ENCODE data around the gene IFRD2.

- no peak for TF ChIP-seq CTCF (conservative IDR thresholded peaks at IDR 0.05; ENCODE audit: low read length)
- TF ChIP-seq EZH2phosphoT487 (IDR thresholded peaks at IDR 0.05; ENCODE audit: borderline replicate concordance) = no peak
Measured at GRCh38 chr3:50273689-50274065, 18.6 kb downstream of the IFRD2 start.

Measured in Loucy (cell line).